Suprapubic skin (tissue), 3 donors: ENCODE data around the gene NKAPD1.

Experiments used
- CTCF ChIP-seq, 2 donors: fragments of 200-600 bp in 1 of 2; fragments of 450-650 bp in 1 of 2; sonication (generic) in 1 of 2; IDR thresholded peaks; one replicate each; pipeline ENCODE4 v1.5.1; 2016 to 2019; ENCODE audit warnings: antibody characterized with exemption in 2 of 2, mild to moderate bottlenecking in 1 of 2, moderate library complexity in 1 of 2
- POLR2A ChIP-seq, 2 donors: fragments of 450-650 bp; IDR thresholded peaks; one replicate each; pipeline ENCODE4 v1.6.1; 2017; ENCODE audit warnings: antibody characterized with exemption in 2 of 2, mild to moderate bottlenecking in 2 of 2, moderate library complexity in 2 of 2

- no peak for TF ChIP-seq POLR2A (IDR thresholded peaks at IDR 0.05)
- TF ChIP-seq CTCF (IDR thresholded peaks at IDR 0.05) = no peak
Observed at GRCh38 chr11:112127056-112127455, 53.0 kb downstream of the NKAPD1 start.
